GM23338 (cell line): ENCODE results near the gene RDH5. TPM values are rescaled to one million over a fixed set of nuclear protein-coding genes. Genes with fewer than 3 reads are reported as not detected.

ENCODE experiments used
- ATAC-seq: fragments of 200-7000 bp; cut with Tn5 transposase; 3 replicates; pipeline ENCODE4 v1.9.1; 2020
- DNase-seq: peaks from one replicate; pipeline ENCODE4 v3.0.0-alpha.2; 2015; ENCODE audit warnings: low spot score
- H2AFZ ChIP-seq: fragments of 200-600 bp; sonication (generic); 2 replicates; pipeline ENCODE4 v1.8.0; 2016; ENCODE audit warnings: antibody characterized with exemption, mild to moderate bottlenecking, moderate library complexity
- H3F3A ChIP-seq: fragments of 200-600 bp; sonication (generic); replicated peaks from 2 replicates; pipeline ENCODE4 v1.8.0; 2017; ENCODE audit warnings: antibody characterized with exemption, mixed run types, low read depth
- H3K27ac ChIP-seq: fragments of 200-600 bp; sonication (generic); 2 replicates; pipeline ENCODE4 v1.6.1; 2016; ENCODE audit warnings: low read depth
- H3K27me3 ChIP-seq: fragments of 200-600 bp; sonication (generic); 2 replicates; pipeline ENCODE4 v1.8.0; 2016; ENCODE audit warnings: mild to moderate bottlenecking, mixed run types, moderate library complexity; ENCODE audit not compliant: insufficient read depth
- H3K36me3 ChIP-seq: fragments of 200-600 bp; sonication (generic); 2 replicates; pipeline ENCODE4 v1.8.0; 2016; ENCODE audit warnings: mild to moderate bottlenecking; ENCODE audit not compliant: insufficient read depth
- H3K4me1 ChIP-seq: fragments of 200-600 bp; sonication (generic); 2 replicates; pipeline ENCODE4 v1.8.0; 2016; ENCODE audit warnings: mild to moderate bottlenecking, moderate library complexity; ENCODE audit not compliant: insufficient read depth
- H3K4me2 ChIP-seq: fragments of 200-600 bp; sonication (generic); 2 replicates; pipeline ENCODE4 v1.7.1; 2017; ENCODE audit warnings: mixed run types
- H3K4me3 ChIP-seq: fragments of 200-600 bp; sonication (generic); 2 replicates; pipeline ENCODE4 v1.6.1; 2016; ENCODE audit warnings: mixed run types
- H3K79me2 ChIP-seq: fragments of 200-600 bp; sonication (generic); replicated peaks from 2 replicates; pipeline ENCODE4 v1.8.0; 2017; ENCODE audit warnings: mild to moderate bottlenecking; ENCODE audit not compliant: insufficient read depth
- H3K9me2 ChIP-seq: fragments of 200-600 bp; sonication (generic); 2 replicates; pipeline ENCODE4 v1.8.0; 2017; ENCODE audit not compliant: insufficient read depth
- H4K20me1 ChIP-seq: fragments of 200-600 bp; sonication (generic); replicated peaks from 2 replicates; pipeline ENCODE4 v1.8.0; 2017; ENCODE audit warnings: mild to moderate bottlenecking; ENCODE audit not compliant: insufficient read depth
- H3K27ac Mint-ChIP-seq: 2 replicates; pipeline ENCODE4 v1.8.0; 2020; ENCODE audit warnings: inconsistent platforms, mild to moderate bottlenecking, moderate library complexity, mixed read lengths
- H3K27me3 Mint-ChIP-seq: 3 replicates; pipeline ENCODE4 v1.8.0; 2022; ENCODE audit warnings: low read depth, mild to moderate bottlenecking, moderate library complexity, mixed read lengths, inconsistent platforms; ENCODE audit not compliant: insufficient read depth, poor library complexity
- H3K36me3 Mint-ChIP-seq: 3 replicates; pipeline ENCODE4 v1.8.0; 2021; ENCODE audit warnings: low read depth, mild to moderate bottlenecking, inconsistent platforms, moderate library complexity, mixed read lengths
- H3K4me1 Mint-ChIP-seq: 3 replicates; pipeline ENCODE4 v1.8.0; 2020; ENCODE audit warnings: mild to moderate bottlenecking, inconsistent platforms, mixed read lengths
- H3K4me3 Mint-ChIP-seq: 3 replicates; pipeline ENCODE4 v1.8.0; 2021; ENCODE audit warnings: moderate library complexity, mild to moderate bottlenecking, inconsistent platforms, mixed read lengths
- H3K9me3 Mint-ChIP-seq: 3 replicates; pipeline ENCODE4 v1.8.0; 2020; ENCODE audit warnings: moderate library complexity, mild to moderate bottlenecking, inconsistent platforms, mixed read lengths
- ETS1 ChIP-seq: IDR thresholded peaks from 2 replicates; pipeline ENCODE4 v1.6.1; 2016; ENCODE audit warnings: antibody characterized with exemption
- EZH2 ChIP-seq: fragments of 200-600 bp; sonication (generic); IDR thresholded peaks from one replicate; pipeline ENCODE4 v1.8.0; 2017; ENCODE audit warnings: antibody characterized with exemption, mild to moderate bottlenecking, low read depth; ENCODE audit not compliant: unreplicated experiment
- EZH2phosphoT487 ChIP-seq: fragments of 200-600 bp; sonication (generic); IDR thresholded peaks from one replicate; pipeline ENCODE4 v1.8.1; 2018; ENCODE audit warnings: antibody characterized with exemption; ENCODE audit not compliant: unreplicated experiment
- POLR2AphosphoS5 ChIP-seq: IDR thresholded peaks from 2 replicates; pipeline ENCODE4 v1.6.1; 2016; ENCODE audit warnings: antibody characterized with exemption, low read depth
- REST ChIP-seq: IDR thresholded peaks from one replicate; pipeline ENCODE4 v1.6.1; 2018; ENCODE audit warnings: antibody characterized with exemption; ENCODE audit not compliant: unreplicated experiment
- STAT1 ChIP-seq: IDR thresholded peaks from one replicate; pipeline ENCODE4 v1.6.1; 2016; ENCODE audit warnings: antibody characterized with exemption; ENCODE audit not compliant: unreplicated experiment
- ZNF114 ChIP-seq: fragments of 250-450 bp; sonication (Bioruptor Pico); IDR thresholded peaks from 2 replicates; pipeline ENCODE4 v1.5.0; 2020; ENCODE audit warnings: mild to moderate bottlenecking, moderate library complexity
- ZNF462 ChIP-seq: fragments of 250-450 bp; sonication (Bioruptor Pico); IDR thresholded peaks from 2 replicates; pipeline ENCODE4 v1.5.0; 2020; ENCODE audit warnings: mild to moderate bottlenecking, moderate library complexity
- polyA plus RNA-seq: library from polyadenylated mRNA; unstranded; fragments of >200 nt; fragmentation: Nextera tagmentation; extraction: Ambion mirVana; gene quantifications from 2 replicates; pipeline ENCODE4 v1.2.1, GENCODE V29; 2016
- total RNA-seq: library from RNA; depleted of rRNA; stranded (reverse); fragments of >200 nt; shearing (Covaris generic); gene quantifications from 2 replicates; pipeline ENCODE4 v1.2.3, GENCODE V29; 2014
- TF ChIP-seq, protein P1 (sequence below), 2 experiments: fragments of 200-600 bp in 1 of 2; sonication (generic) in 1 of 2; conservative IDR thresholded peaks; 2 replicates each; pipeline versions ENCODE4 v1.5.1 to v1.6.1; 2016 to 2017; ENCODE audit warnings: antibody characterized with exemption in 2 of 2, low read depth in 2 of 2, mild to moderate bottlenecking in 2 of 2, moderate library complexity in 1 of 2

Gene RDH5
- total and polyA plus RNA-seq, 2 experiments from 2014 or later: 3.9 to 7.5 TPM

- TF ChIP-seq ETS1: no peak
- no peak for TF ChIP-seq REST
Observed at GRCh38 chr12:55765736-55766290, 45.6 kb downstream of the RDH5 start (continued).

DNA sequence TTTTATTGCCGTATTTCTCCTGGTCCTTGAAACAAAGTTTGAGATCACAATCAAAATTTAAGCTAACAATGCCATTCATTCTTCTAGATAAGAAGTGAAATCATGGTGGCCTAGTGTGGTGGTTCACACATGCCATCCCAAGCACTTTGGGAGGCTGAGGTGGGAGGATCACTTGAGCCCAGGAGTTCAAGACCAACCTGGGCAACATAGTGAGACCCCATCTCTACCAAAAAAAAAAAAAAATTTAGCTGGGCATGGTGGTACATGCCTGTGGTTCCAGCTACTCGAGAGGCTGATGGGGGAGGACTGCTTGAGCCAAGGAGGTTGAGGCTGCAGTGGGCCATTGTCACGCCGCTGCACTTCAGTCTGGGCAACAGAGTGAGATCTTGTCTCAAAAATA lies 47.0 kb downstream of the RDH5 start:
- H3K27ac ChIP-seq: no peak overlapping the region
- H3K4me1 ChIP-seq: peaks cover 4% of the 10 kb centered on the region; the same call in 1 of the 2 replicates
- peaks cover 19% of the 10 kb centered on the region for H3K79me2 ChIP-seq
- DNase-seq: no peak
- Mint-ChIP-seq H3K36me3 (peaks cover 31% of the 10 kb centered on the region), H3K9me3 (no peaks in the 10 kb centered on the region), H3K27me3 (peaks cover 8% of the 10 kb centered on the region), H3K4me1 (peaks cover 13% of the 10 kb centered on the region; the same call in 2 of the 3 replicates), H3K27ac (no peak overlapping the region), H3K4me3 (no peak overlapping the region; the same call in 2 of the 3 replicates)
- no peak for ATAC-seq
- no peak overlapping the region for H3K4me3 ChIP-seq
- H2AFZ ChIP-seq: no peak overlapping the region
- peaks cover 14% of the 10 kb centered on the region for H3K36me3 ChIP-seq
- H3F3A ChIP-seq: peaks cover 3% of the 10 kb centered on the region; the same call in 1 of the 2 replicates
- peaks cover 30% of the 10 kb centered on the region; the same call in 1 of the 2 replicates for H4K20me1 ChIP-seq
- no peaks in the 10 kb centered on the region for H3K27me3 ChIP-seq
- no peaks in the 10 kb centered on the region for H3K9me2 ChIP-seq
- H3K4me2 ChIP-seq: no peak overlapping the region
- TF ChIP-seq ZNF462 (no peak), ETS1 (no peak), STAT1 (no peak), EZH2phosphoT487 (no peak), ZNF114 (CRISPR knock-in tag) (no peak), EZH2 (no peak), POLR2AphosphoS5 (no peak)
- TF ChIP-seq, protein P1, sequence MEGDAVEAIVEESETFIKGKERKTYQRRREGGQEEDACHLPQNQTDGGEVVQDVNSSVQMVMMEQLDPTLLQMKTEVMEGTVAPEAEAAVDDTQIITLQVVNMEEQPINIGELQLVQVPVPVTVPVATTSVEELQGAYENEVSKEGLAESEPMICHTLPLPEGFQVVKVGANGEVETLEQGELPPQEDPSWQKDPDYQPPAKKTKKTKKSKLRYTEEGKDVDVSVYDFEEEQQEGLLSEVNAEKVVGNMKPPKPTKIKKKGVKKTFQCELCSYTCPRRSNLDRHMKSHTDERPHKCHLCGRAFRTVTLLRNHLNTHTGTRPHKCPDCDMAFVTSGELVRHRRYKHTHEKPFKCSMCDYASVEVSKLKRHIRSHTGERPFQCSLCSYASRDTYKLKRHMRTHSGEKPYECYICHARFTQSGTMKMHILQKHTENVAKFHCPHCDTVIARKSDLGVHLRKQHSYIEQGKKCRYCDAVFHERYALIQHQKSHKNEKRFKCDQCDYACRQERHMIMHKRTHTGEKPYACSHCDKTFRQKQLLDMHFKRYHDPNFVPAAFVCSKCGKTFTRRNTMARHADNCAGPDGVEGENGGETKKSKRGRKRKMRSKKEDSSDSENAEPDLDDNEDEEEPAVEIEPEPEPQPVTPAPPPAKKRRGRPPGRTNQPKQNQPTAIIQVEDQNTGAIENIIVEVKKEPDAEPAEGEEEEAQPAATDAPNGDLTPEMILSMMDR (conservative IDR thresholded peaks at IDR 0.05; ENCODE audit: low read depth in 2 of 2): no peak
